IPS DF 6.9 (cell line): ENCODE data around the gene ZFHX3.

Source experiments
- DNase-seq: peaks from one replicate; pipeline ENCODE4 v3.0.0-alpha.2; 2013; ENCODE audit warnings: low read depth, low spot score
- H3K27ac ChIP-seq: one replicate; pipeline ENCODE4 v1.5.1; 2013; ENCODE audit warnings: low read length, control low read depth
- H3K27me3 ChIP-seq: 2 replicates; pipeline ENCODE4 v1.6.1; 2013; ENCODE audit warnings: mild to moderate bottlenecking, low read length; ENCODE audit not compliant: control insufficient read depth, insufficient read depth
- H3K36me3 ChIP-seq: 2 replicates; pipeline ENCODE4 v1.6.1; 2013; ENCODE audit warnings: low read length; ENCODE audit not compliant: control insufficient read depth, insufficient read depth
- H3K4me1 ChIP-seq: 2 replicates; pipeline ENCODE4 v1.6.1; 2013; ENCODE audit warnings: low read length; ENCODE audit not compliant: control insufficient read depth, insufficient read depth
- H3K4me3 ChIP-seq: 2 replicates; pipeline ENCODE4 v1.5.1; 2013; ENCODE audit warnings: mild to moderate bottlenecking, low read length
- H3K9me3 ChIP-seq: 2 replicates; pipeline ENCODE4 v1.6.1; 2013; ENCODE audit warnings: low read length, inconsistent platforms; ENCODE audit not compliant: control insufficient read depth, insufficient read depth
- WGBS: extraction: QIAGEN DNeasy Blood & Tissue Kit; methylation state at CpG from one replicate; pipeline ENCODE4 v1.1.7; 2013; ENCODE audit warnings: mixed read lengths, missing lambda C conversion rate; ENCODE audit not compliant: insufficient read length, insufficient coverage; 5-methylcytosine and 5-hydroxymethylcytosine counted together

Gene ZFHX3

GRCh38 chr16:72837846-72838585 lies 209.9 kb downstream of the ZFHX3 start:
- no peaks in the 10 kb centered on the region for H3K27me3 ChIP-seq
- H3K36me3 ChIP-seq: no peaks in the 10 kb centered on the region
- H3K4me3 ChIP-seq: no peak overlapping the region
- H3K9me3 ChIP-seq: no peaks in the 10 kb centered on the region
- 0 out of 2 replicates have a peak, but pooled peaks cover 1% of the 10 kb centered on the region for H3K4me1 ChIP-seq
- no CpG with 5 or more reads among the region's 9 CpGs for WGBS
- H3K27ac ChIP-seq: no peak overlapping the region
- DNase-seq: no peak

GRCh38 chr16:72836985-72837384 lies 210.9 kb downstream of the ZFHX3 start:
- WGBS: no CpG with 5 or more reads among the region's 8 CpGs
- H3K27ac ChIP-seq: no peak overlapping the region
- no peak for DNase-seq
- no peaks in the 10 kb centered on the region for H3K9me3 ChIP-seq
- 0 out of 2 replicates have a peak, but pooled peaks cover 1% of the 10 kb centered on the region for H3K4me1 ChIP-seq
- H3K36me3 ChIP-seq: no peaks in the 10 kb centered on the region
- H3K4me3 ChIP-seq: no peak overlapping the region
- H3K27me3 ChIP-seq: no peaks in the 10 kb centered on the region

GRCh38 chr16:72836181-72836580 lies 211.7 kb downstream of the ZFHX3 start:
- Histone ChIP-seq H3K4me3 (no peak overlapping the region), H3K36me3 (no peaks in the 10 kb centered on the region), H3K4me1 (0 out of 2 replicates have a peak, but pooled peaks cover 1% of the 10 kb centered on the region), H3K9me3 (no peaks in the 10 kb centered on the region), H3K27ac (no peak overlapping the region), H3K27me3 (no peaks in the 10 kb centered on the region)
- DNase-seq: no peak
- WGBS: no CpG with 5 or more reads among the region's 7 CpGs

- no peak for DNase-seq
- H3K4me3 ChIP-seq: no peak overlapping the region
- no CpG with 5 or more reads among the region's 7 CpGs for WGBS
- H3K36me3 ChIP-seq: no peaks in the 10 kb centered on the region
- H3K27ac ChIP-seq: no peak overlapping the region
- no peaks in the 10 kb centered on the region for H3K9me3 ChIP-seq
- H3K27me3 ChIP-seq: no peaks in the 10 kb centered on the region
- 0 out of 2 replicates have a peak, but pooled peaks cover 1% of the 10 kb centered on the region for H3K4me1 ChIP-seq
These were observed 212.8 kb downstream of the ZFHX3 start for GRCh38 chr16:72835086-72835485.

DNA sequence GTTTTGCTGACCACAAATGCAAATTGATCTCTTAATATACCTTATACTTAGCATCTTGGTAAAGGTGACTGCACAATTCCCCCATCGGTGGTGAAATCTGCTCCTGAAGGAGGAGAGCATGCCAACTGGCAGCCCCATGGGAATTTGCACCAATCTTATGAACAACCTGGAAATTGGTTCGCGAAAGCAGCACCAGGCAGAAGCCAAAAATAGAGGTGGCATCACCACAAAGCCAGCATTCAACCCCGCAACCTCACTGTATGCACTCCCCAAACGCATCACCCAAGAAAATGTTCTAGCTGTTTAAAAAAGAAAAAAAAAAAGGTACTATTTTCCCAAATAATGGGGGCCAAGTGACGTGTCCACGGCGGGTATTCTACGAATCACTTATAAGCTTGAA lies 213.4 kb downstream of the ZFHX3 start:
- Histone ChIP-seq H3K9me3 (no peaks in the 10 kb centered on the region), H3K4me1 (0 out of 2 replicates have a peak, but pooled peaks cover 1% of the 10 kb centered on the region), H3K36me3 (no peaks in the 10 kb centered on the region), H3K27me3 (no peaks in the 10 kb centered on the region; the same call in 1 of the 2 replicates), H3K27ac (no peak overlapping the region), H3K4me3 (no peak overlapping the region)
- no CpG with 5 or more reads among the region's 9 CpGs for WGBS
- no peak for DNase-seq

DNA sequence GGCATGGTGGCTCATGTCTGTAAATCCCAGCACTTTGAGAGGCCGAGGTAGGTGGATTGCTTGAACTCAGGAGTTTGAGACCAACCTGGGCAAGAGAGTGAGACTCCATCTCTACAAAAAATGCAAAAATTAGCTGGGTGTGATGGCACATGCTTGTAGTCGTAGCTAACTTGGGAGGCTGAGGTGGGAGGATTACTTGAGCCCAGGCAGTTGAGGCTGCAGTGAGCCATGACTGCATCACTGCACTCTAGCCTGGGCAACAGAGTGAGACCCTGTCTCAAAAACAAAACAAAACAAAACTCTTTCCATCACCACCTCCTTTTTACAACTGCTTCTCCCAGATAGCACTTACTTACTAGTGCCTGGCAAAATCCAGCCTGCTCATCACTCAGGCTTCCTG lies 214.0 kb downstream of the ZFHX3 start:
- 0 out of 2 replicates have a peak, but pooled peaks cover 1% of the 10 kb centered on the region for H3K4me1 ChIP-seq
- H3K27me3 ChIP-seq: no peaks in the 10 kb centered on the region; the same call in none of the 2 replicates
- no peaks in the 10 kb centered on the region for H3K36me3 ChIP-seq
- H3K9me3 ChIP-seq: no peaks in the 10 kb centered on the region
- no peak overlapping the region for H3K4me3 ChIP-seq
- no CpG with 5 or more reads among the region's 2 CpGs for WGBS
- DNase-seq: no peak
- H3K27ac ChIP-seq: no peak overlapping the region

DNA sequence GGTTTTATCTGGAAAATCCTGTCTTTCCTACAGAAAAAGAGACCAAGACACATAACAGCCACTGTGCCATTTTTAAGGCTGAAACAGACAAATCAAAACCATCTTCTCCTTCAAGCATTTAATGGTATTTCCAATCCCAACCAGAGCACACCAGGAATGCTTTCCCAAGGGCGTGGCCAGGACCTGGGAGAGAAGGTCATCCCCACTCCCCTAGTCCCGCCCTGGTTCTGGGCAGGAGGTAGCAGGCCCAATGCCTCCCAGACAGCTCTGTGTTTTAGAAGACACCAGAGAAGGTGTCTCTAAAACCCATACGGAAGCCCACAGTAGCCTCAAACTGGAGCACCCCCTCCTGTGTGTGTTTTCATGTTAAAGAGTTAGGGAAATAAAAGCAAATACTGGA lies 214.4 kb downstream of the ZFHX3 start:
- no peak overlapping the region for H3K4me3 ChIP-seq

DNA sequence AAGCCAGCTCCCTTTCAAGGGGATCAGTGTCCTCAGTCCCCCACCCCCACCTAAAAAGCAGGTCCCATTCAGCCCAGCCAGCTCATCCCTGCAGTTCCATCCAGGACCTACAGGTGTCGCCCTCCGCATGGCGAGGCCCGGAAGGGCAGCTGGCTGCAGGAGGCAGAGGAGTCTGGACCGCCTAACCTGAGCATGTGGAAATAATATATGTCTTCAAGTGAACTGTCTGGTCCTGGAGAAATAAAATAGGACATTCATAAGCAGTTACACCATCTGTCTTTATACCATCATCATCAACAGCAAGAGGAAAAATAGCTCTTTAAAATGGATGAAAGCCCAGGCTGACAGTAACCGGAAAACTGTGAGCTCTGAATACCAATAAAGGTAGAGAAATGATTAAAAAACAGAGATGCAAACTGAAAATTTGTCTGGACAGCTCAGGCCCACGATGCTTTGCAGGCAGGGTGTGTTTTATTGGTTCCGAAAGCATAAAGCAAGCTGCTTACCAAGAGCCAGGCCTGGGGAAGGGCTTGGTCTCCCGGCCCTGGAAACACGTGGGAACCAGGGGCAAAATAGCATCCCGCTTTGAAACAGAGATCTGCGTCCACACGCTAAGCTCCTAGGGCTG lies 215.2 kb downstream of the ZFHX3 start:
- Histone ChIP-seq H3K36me3 (no peaks in the 10 kb centered on the region), H3K9me3 (no peaks in the 10 kb centered on the region), H3K4me1 (0 out of 2 replicates have a peak, but pooled peaks cover 1% of the 10 kb centered on the region), H3K27me3 (no peaks in the 10 kb centered on the region; the same call in none of the 2 replicates), H3K27ac (no peak overlapping the region), H3K4me3 (no peak overlapping the region)
- no CpG with 5 or more reads among the region's 13 CpGs for WGBS
- DNase-seq: no peak

More for the DNA sequence above, 214.4 kb downstream of the ZFHX3 start:
- Histone ChIP-seq H3K27ac (no peak overlapping the region), H3K27me3 (no peaks in the 10 kb centered on the region; the same call in none of the 2 replicates), H3K4me1 (0 out of 2 replicates have a peak, but pooled peaks cover 1% of the 10 kb centered on the region), H3K9me3 (no peaks in the 10 kb centered on the region), H3K36me3 (no peaks in the 10 kb centered on the region)
- no peak for DNase-seq
- no CpG with 5 or more reads among the region's 3 CpGs for WGBS

DNA sequence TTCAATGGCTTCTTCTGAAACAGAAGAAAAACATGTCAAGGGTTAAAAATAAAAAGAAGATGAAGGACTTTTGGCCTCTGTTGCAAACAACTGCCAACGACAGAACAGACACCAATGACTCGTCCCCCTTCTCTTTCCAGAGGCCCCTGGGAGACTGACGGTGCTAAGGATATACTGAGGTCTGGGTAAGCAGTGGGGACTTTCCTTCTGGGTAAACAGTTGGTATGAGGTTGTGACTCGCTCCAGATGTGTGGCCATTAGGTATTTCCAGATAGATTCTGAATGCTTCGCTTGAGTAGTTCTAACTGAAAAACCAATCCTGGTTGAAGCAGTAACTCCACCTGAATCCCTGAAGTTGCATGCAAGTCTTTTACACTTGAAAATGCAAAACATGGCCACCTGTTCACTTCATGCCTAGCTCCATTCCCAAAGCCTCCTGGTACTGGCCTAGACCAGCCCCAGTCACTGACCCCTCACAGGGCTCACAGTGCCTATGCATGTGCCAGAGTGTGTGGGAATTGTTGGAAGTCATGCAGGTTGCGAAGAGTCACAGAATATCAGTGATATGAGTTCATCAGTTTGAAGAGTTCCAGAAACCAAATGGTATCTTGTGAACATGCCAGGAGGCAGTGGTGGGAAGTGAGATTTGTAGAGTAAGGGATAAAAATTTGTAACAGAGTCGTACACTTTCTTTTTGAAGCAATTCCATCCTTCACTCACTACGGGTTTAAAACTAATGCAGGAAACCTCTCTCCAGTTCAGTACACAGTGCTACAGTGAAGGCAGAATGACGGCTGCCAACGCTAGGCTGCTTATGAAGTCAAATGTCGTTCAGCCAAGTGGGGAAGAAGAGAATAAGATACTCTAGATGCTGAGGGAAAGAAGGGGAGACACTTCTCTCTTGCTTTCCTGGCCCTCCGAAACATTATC lies 217.8 kb downstream of the ZFHX3 start:
- Histone ChIP-seq H3K9me3 (no peaks in the 10 kb centered on the region), H3K27me3 (no peaks in the 10 kb centered on the region; the same call in none of the 2 replicates), H3K4me3 (no peak overlapping the region), H3K4me1 (no peaks in the 10 kb centered on the region), H3K36me3 (no peaks in the 10 kb centered on the region), H3K27ac (no peak overlapping the region)
- whole genome bisulfite sequencing: no CpG with 5 or more reads among the region's 12 CpGs
- no peak for DNase-seq

DNA sequence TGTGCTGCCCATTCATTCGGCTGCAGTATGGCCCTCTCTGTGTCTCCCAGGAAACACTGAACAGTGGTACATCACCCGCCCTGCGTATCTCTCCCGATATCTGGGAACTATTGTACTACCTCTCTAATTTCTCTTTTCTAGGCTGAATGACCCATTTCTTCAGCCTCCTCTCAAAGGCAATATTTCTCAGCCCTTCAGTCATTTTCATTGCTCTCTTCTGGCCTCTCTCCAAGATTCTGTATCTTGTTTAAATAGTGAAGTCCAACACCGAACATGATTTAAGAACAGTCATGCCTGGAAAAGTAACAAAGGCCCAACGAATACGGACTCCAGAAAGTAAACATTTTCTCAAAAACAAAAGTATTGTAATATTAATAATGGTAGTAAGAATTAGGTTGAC lies 220.1 kb downstream of the ZFHX3 start:
- no peak for DNase-seq
- Histone ChIP-seq H3K4me3 (no peak overlapping the region), H3K4me1 (no peaks in the 10 kb centered on the region), H3K27me3 (no peaks in the 10 kb centered on the region; the same call in none of the 2 replicates), H3K27ac (no peak overlapping the region), H3K36me3 (no peaks in the 10 kb centered on the region), H3K9me3 (no peaks in the 10 kb centered on the region; the same call in none of the 2 replicates)
- no CpG with 5 or more reads among the region's 7 CpGs for WGBS
